Transverse colon (tissue), 4 donors: ENCODE results near the gene FRAS1. TPM values are rescaled to one million over a fixed set of nuclear protein-coding genes. Genes with fewer than 3 reads are reported as not detected.

Experiments
- DNase-seq: peaks from one replicate; pipeline ENCODE4 v3.0.0-alpha.2; 2019
- H3K27ac ChIP-seq, 4 donors: fragments of 200-600 bp; sonication (generic); 2 replicates each; pipeline ENCODE4 v1.5.1; 2016 to 2018; ENCODE audit warnings: inconsistent platforms in 4 of 4
- H3K27me3 ChIP-seq: fragments of 200-600 bp; sonication (generic); 2 replicates; pipeline ENCODE4 v1.5.1; 2017; ENCODE audit warnings: inconsistent platforms
- H3K36me3 ChIP-seq, 4 donors: fragments of 200-600 bp; sonication (generic); 2 replicates each; pipeline ENCODE4 v1.5.1; 2017 to 2019; ENCODE audit warnings: inconsistent platforms in 4 of 4
- H3K4me1 ChIP-seq, 4 donors: fragments of 200-600 bp; sonication (generic); 2 replicates each; pipeline ENCODE4 v1.5.1; 2017 to 2020; ENCODE audit warnings: inconsistent platforms in 4 of 4
- H3K4me3 ChIP-seq, 4 donors: fragments of 200-600 bp; sonication (generic); 1 replicate in 1 of 4; 2 replicates in 3 of 4; pipeline versions ENCODE4 v1.5.1 to v1.6.1; 2017 to 2019; ENCODE audit warnings: inconsistent platforms in 4 of 4
- H3K9me3 ChIP-seq, 2 donors: fragments of 200-600 bp; sonication (generic); 2 replicates each; pipeline ENCODE4 v1.5.1; 2017 to 2019; ENCODE audit warnings: inconsistent platforms in 2 of 2
- EP300 ChIP-seq: sonication (generic); formaldehyde crosslinking; IDR thresholded peaks from one replicate; pipeline ENCODE4 v1.6.1; 2017; ENCODE audit warnings: antibody characterized with exemption, low read depth
- POLR2A ChIP-seq: fragments of 450-650 bp; IDR thresholded peaks from one replicate; pipeline ENCODE4 v1.6.1; 2016; ENCODE audit warnings: antibody characterized with exemption, mild to moderate bottlenecking, moderate library complexity
- POLR2AphosphoS5 ChIP-seq, 3 donors: sonication (generic); formaldehyde crosslinking; IDR thresholded peaks; one replicate each; pipeline ENCODE4 v1.6.1; 2016; ENCODE audit warnings: antibody characterized with exemption in 3 of 3
- WGBS, 2 donors: methylation state at CpG; one replicate each; pipeline ENCODE4 v1.1.5; 2018; ENCODE audit warnings: low coverage in 1 of 2; 5-methylcytosine and 5-hydroxymethylcytosine counted together
- in situ Hi-C, 4 donors: fragments of 200-750 bp; cut with MboI; loops; one replicate each; pipeline versions ENCODE4 v1.15.0 to v1.15.1; 2017; ENCODE audit warnings: low sequenced_read_pairs in 3 of 4, low pct_ligation_motif_present in 1 of 4, low pct_unique_long_range_greater_than_20kb in 1 of 4
- intact Hi-C: fragments of 100-400 bp; cut with DNase I; formaldehyde crosslinking; loops from one replicate; pipeline ENCODE4 v1.15.1; 2023; ENCODE audit warnings: low total_unique reads
- total RNA-seq, 4 donors: library from RNA; depleted of rRNA; stranded (reverse); fragments of >200 nt; gene quantifications; one replicate each; pipeline ENCODE4 v1.1.0, GENCODE V29; 2016
- TF ChIP-seq, protein P1 (sequence below), 5 experiments: fragments of 200-600 bp in 3 of 5; fragments of 450-650 bp in 2 of 5; sonication (generic) in 3 of 5; IDR thresholded peaks; 1 replicate in 2 of 5; 2 replicates in 3 of 5; pipeline ENCODE4 v1.5.1; 2016 to 2017; ENCODE audit warnings: antibody characterized with exemption in 5 of 5, inconsistent platforms in 3 of 5, mild to moderate bottlenecking in 2 of 5, moderate library complexity in 1 of 5

FRAS1 gene
- total RNA-seq, 4 donors from 2014 or later: 1.8 to 9.7 (median 3.1) TPM

DNA sequence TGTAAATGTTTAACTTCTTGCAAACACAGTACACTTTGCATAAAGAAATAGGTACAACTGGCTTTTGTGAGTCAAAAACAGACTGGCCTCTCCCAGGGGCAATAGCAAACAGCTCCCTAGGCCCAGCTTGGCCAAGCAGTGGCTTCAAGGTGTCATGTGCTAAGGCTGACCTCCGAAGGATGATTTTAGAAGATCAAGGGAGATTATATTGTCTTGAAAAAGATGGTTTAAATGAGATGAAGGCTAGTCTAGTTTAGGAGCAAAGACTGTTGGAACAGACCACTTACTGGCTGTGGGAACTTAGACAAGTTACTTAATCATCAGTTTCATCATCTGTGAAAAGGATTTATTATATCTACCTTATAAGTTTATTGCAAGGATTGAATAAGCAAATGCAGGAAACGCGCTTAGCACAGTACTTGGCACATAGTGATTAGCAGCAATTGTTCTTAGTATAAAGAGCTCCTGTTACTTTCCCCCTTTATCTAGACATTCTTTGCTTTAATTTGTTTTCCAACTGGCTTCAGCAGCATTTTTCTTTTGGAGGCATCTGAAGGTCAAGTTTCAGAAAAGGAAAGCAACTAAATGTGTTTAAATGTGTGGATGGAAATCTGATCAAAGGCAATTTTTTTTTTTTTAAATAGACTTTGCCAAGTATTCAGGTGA is 511.6 kb downstream of the FRAS1 start:
- Histone ChIP-seq H3K27ac (peak overlapping the region in 2 of 4 donors; percentile 19 to 27), H3K27me3 (no peaks in the 10 kb centered on the region), H3K9me3 (no peaks in the 10 kb centered on the region), H3K36me3 (no peaks in the 10 kb centered on the region), H3K4me1 (peaks cover 0 to 26% (median 21%) of the 10 kb centered on the region in 4 donors), H3K4me3 (no peak overlapping the region)
- TF ChIP-seq EP300 (no peak), POLR2A (no peak)
- TF ChIP-seq, protein P1, sequence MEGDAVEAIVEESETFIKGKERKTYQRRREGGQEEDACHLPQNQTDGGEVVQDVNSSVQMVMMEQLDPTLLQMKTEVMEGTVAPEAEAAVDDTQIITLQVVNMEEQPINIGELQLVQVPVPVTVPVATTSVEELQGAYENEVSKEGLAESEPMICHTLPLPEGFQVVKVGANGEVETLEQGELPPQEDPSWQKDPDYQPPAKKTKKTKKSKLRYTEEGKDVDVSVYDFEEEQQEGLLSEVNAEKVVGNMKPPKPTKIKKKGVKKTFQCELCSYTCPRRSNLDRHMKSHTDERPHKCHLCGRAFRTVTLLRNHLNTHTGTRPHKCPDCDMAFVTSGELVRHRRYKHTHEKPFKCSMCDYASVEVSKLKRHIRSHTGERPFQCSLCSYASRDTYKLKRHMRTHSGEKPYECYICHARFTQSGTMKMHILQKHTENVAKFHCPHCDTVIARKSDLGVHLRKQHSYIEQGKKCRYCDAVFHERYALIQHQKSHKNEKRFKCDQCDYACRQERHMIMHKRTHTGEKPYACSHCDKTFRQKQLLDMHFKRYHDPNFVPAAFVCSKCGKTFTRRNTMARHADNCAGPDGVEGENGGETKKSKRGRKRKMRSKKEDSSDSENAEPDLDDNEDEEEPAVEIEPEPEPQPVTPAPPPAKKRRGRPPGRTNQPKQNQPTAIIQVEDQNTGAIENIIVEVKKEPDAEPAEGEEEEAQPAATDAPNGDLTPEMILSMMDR (IDR thresholded peaks at IDR 0.05): no peak
- intact Hi-C loops: no loop called here
- DNase-seq: no peak
- WGBS, 2 donors: 65 to 80% methylated on average over 2 to 3 of the region's 3 CpGs
- in situ Hi-C loops: no loop called here

DNA sequence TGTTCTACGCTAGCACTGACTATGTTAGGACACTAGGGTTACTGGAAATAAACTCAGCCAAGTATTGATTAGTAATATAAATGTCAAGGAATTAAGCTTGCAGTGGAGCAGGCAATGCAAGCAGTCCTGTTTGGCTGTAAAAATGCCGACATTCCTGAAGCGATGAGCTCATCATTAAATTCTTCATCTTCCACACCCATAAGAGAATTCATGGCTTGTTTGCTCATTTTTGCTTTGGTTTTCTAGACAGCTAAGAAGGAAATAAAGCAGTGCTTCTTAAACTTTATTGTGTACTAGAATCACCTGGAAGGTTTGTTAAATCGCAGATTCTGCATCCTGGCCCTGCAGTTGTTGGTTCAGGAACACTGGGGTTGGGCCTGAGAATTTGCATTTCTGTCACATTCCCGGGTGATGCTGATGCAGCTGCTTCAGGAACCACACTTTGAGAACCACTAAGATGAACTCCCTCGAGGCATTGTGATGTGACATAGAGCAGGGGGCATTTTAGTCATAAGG is 512.2 kb downstream of the FRAS1 start:
- Histone ChIP-seq H3K36me3 (no peaks in the 10 kb centered on the region), H3K27ac (peak overlapping the region in 2 of 4 donors; percentile 19 to 27), H3K27me3 (no peaks in the 10 kb centered on the region), H3K4me3 (no peak overlapping the region), H3K4me1 (peaks cover 0 to 26% (median 21%) of the 10 kb centered on the region in 4 donors), H3K9me3 (no peaks in the 10 kb centered on the region)
- TF ChIP-seq POLR2AphosphoS5 (IDR thresholded peaks at IDR 0.05) (no peak), EP300 (no peak), POLR2A (no peak)
- TF ChIP-seq, protein P1 (IDR thresholded peaks at IDR 0.05): no peak
- intact Hi-C loops: no loop called here
- in situ Hi-C loops: no loop called here
- DNase-seq: no peak
- WGBS, 2 donors: 54 to 71% methylated on average over 4 to 6 of the region's 6 CpGs

DNA sequence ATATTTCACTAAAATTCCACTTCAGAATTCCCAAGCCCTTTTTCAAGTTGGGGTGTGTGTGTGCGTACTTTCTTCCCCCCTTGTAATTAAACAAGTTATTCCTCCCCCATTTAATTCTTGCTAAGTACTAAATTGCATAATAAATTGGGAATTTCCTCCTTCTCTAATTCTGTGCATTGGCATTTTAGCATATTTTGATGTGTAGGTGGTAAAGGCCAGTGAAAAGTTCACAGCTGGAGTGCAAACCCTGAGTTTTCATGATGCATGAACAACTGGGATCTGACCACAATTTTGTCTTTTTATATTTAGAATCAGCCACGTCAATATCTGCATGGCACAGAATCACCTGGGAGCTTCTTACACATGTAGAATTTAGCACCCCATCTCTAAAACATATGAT is 513.0 kb downstream of the FRAS1 start:
- Histone ChIP-seq H3K4me3 (no peak overlapping the region), H3K27ac (no peak overlapping the region), H3K9me3 (no peaks in the 10 kb centered on the region), H3K27me3 (no peaks in the 10 kb centered on the region), H3K36me3 (no peaks in the 10 kb centered on the region), H3K4me1 (peaks cover 0 to 26% (median 21%) of the 10 kb centered on the region in 4 donors)
- TF ChIP-seq POLR2AphosphoS5 (IDR thresholded peaks at IDR 0.05) (no peak), EP300 (no peak), POLR2A (no peak)
- TF ChIP-seq, protein P1 (IDR thresholded peaks at IDR 0.05): no peak
- WGBS, 2 donors: 77 to 89% methylated on average over 2 of the region's 2 CpGs
- in situ Hi-C loops (no loop called here), intact Hi-C loops (no loop called here)
- no peak for DNase-seq

DNA sequence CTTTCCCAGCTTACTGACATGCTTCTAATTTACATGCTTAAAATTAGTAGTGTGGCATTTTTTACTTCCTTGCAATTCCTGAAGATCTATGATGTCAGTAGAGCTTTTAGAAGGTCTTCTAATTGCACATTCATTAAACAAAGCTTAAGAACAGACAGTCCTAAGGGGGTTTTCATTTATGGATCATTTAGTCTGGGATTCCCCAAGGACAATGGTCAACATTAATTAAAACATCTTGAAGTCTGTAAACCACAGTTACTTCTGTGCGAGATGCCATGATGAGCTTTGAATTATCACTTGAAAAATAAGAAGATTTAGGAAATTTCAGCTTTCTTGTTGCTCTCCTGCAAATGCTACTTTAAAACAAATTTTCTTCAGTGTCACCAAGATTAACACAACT is 514.7 kb downstream of the FRAS1 start:
- Histone ChIP-seq H3K36me3 (no peaks in the 10 kb centered on the region), H3K27me3 (no peaks in the 10 kb centered on the region), H3K9me3 (no peaks in the 10 kb centered on the region), H3K4me1 (peaks cover 0 to 25% (median 18%) of the 10 kb centered on the region in 4 donors), H3K4me3 (no peak overlapping the region), H3K27ac (no peak overlapping the region)
- in situ Hi-C loops (no loop called here), intact Hi-C loops (no loop called here)
- 80 to 89% methylated on average over 1 of the region's 1 CpG for WGBS, 2 donors
- DNase-seq: no peak
- TF ChIP-seq POLR2A: no peak
- TF ChIP-seq, protein P1 (IDR thresholded peaks at IDR 0.05): no peak
- no peak for TF ChIP-seq POLR2AphosphoS5 (IDR thresholded peaks at IDR 0.05)
- no peak for TF ChIP-seq EP300
